Measurements from ENCODE around the gene EDEM3. TPM values are rescaled to one million over a fixed set of nuclear protein-coding genes. Genes with fewer than 3 reads are reported as not detected.

EDEM3 gene
- total RNA-seq, 1 experiment from 2014 or later: 14.1 TPM

- ChIA-PET CTCF (interaction anchor here (1.0 kb wide), 1 partner anchor 9 kb away, joined by 3 read pairs; no protein-coding TSS in a partner anchor), POLR2A (no interaction called here)
- no peak for TF ChIP-seq CTCF (IDR thresholded peaks at IDR 0.05; ENCODE audit: insufficient read depth in 1 of 2, low read depth in 1 of 2, low read length in 1 of 2, severe bottlenecking in 1 of 2, unreplicated experiment in 1 of 2)
Measured at GRCh38 chr1:184669391-184669790, 85.3 kb downstream of the EDEM3 start.

GRCh38 chr1:184665360-184665759, 89.3 kb downstream of the EDEM3 start:
- Histone ChIP-seq H3K4me3 (ENCODE audit: low read depth, low read length) (no peak overlapping the region), H3K9me3 (no peaks in the 10 kb centered on the region), H3K4me1 (no peaks in the 10 kb centered on the region), H3K27me3 (replicated peaks; ENCODE audit: control insufficient read depth, insufficient read depth, low read length) (no peaks in the 10 kb centered on the region), H3K36me3 (ENCODE audit: control insufficient read depth, insufficient read depth, low read length) (no peaks in the 10 kb centered on the region)
- CTCF ChIA-PET: no interaction called here
- POLR2A ChIA-PET: no interaction called here
- no TSS peak for BruUV-seq (replicated peaks)
- no peak for TF ChIP-seq CTCF (IDR thresholded peaks at IDR 0.05; ENCODE audit: insufficient read depth in 1 of 2, low read depth in 1 of 2, low read length in 1 of 2, severe bottlenecking in 1 of 2, unreplicated experiment in 1 of 2)
- Mint-ChIP-seq H3K36me3 (ENCODE audit: insufficient read depth, unreplicated experiment) (no peaks in the 10 kb centered on the region), H3K27ac (ENCODE audit: unreplicated experiment) (no peak overlapping the region), H3K4me3 (ENCODE audit: unreplicated experiment) (no peak overlapping the region), H3K9me3 (ENCODE audit: unreplicated experiment) (no peaks in the 10 kb centered on the region), H3K27me3 (ENCODE audit: insufficient read depth, unreplicated experiment) (no peaks in the 10 kb centered on the region), H3K4me1 (ENCODE audit: low read depth, unreplicated experiment) (no peaks in the 10 kb centered on the region)
- DNase-seq: no peak
- intact Hi-C loops (cut with micrococcal nuclease; ENCODE audit: unreplicated experiment): no loop called here

More at GRCh38 chr1:184669391-184669790, 85.3 kb downstream of the EDEM3 start:
- no peaks in the 10 kb centered on the region for H3K36me3 ChIP-seq (ENCODE audit: control insufficient read depth, insufficient read depth, low read length)
- intact Hi-C loops (cut with micrococcal nuclease; ENCODE audit: unreplicated experiment): no loop called here
- H3K4me3 ChIP-seq (ENCODE audit: low read depth, low read length): no peak overlapping the region
- BruUV-seq (replicated peaks): no TSS peak
- Mint-ChIP-seq H3K4me1 (ENCODE audit: low read depth, unreplicated experiment) (peaks cover 8% of the 10 kb centered on the region), H3K9me3 (ENCODE audit: unreplicated experiment) (no peaks in the 10 kb centered on the region), H3K27me3 (ENCODE audit: insufficient read depth, unreplicated experiment) (no peaks in the 10 kb centered on the region), H3K27ac (ENCODE audit: unreplicated experiment) (no peak overlapping the region), H3K36me3 (ENCODE audit: insufficient read depth, unreplicated experiment) (no peaks in the 10 kb centered on the region), H3K4me3 (ENCODE audit: unreplicated experiment) (no peak overlapping the region)
- no peaks in the 10 kb centered on the region; the same call in 1 of the 2 replicates for H3K4me1 ChIP-seq
- DNase-seq: no peak
- no peaks in the 10 kb centered on the region for H3K27me3 ChIP-seq (replicated peaks; ENCODE audit: control insufficient read depth, insufficient read depth, low read length)
- H3K9me3 ChIP-seq: no peaks in the 10 kb centered on the region

- no peak for TF ChIP-seq CTCF (IDR thresholded peaks at IDR 0.05; ENCODE audit: insufficient read depth in 1 of 2, low read depth in 1 of 2, low read length in 1 of 2, severe bottlenecking in 1 of 2, unreplicated experiment in 1 of 2)
- H3K4me3 ChIP-seq (ENCODE audit: low read depth, low read length): no peak overlapping the region
- intact Hi-C loops (cut with micrococcal nuclease; ENCODE audit: unreplicated experiment): no loop called here
- H3K27ac Mint-ChIP-seq (ENCODE audit: unreplicated experiment): no peak overlapping the region
- H3K27me3 Mint-ChIP-seq (ENCODE audit: insufficient read depth, unreplicated experiment): no peaks in the 10 kb centered on the region
- H3K9me3 Mint-ChIP-seq (ENCODE audit: unreplicated experiment): no peaks in the 10 kb centered on the region
- no peaks in the 10 kb centered on the region for H3K27me3 ChIP-seq (replicated peaks; ENCODE audit: control insufficient read depth, insufficient read depth, low read length)
- BruUV-seq (replicated peaks): no TSS peak
- H3K4me3 Mint-ChIP-seq (ENCODE audit: unreplicated experiment): no peak overlapping the region
- no peaks in the 10 kb centered on the region for H3K36me3 Mint-ChIP-seq (ENCODE audit: insufficient read depth, unreplicated experiment)
- H3K4me1 Mint-ChIP-seq (ENCODE audit: low read depth, unreplicated experiment): no peaks in the 10 kb centered on the region
- no peaks in the 10 kb centered on the region for H3K36me3 ChIP-seq (ENCODE audit: control insufficient read depth, insufficient read depth, low read length)
- ChIA-PET POLR2A (no interaction called here), CTCF (no interaction called here)
- H3K4me1 ChIP-seq: no peaks in the 10 kb centered on the region
- H3K9me3 ChIP-seq: no peaks in the 10 kb centered on the region
- DNase-seq: no peak
Measured at GRCh38 chr1:184664661-184665060, 90.0 kb downstream of the EDEM3 start.

Measured in Caco-2 (cell line).